GM12878 (cell line): ENCODE results near the gene MYOM3. TPM values are rescaled to one million over a fixed set of nuclear protein-coding genes. Genes with fewer than 3 reads are reported as not detected.

Experiments used
- ATAC-seq: fragments of 200-7000 bp; cut with Tn5 transposase; 3 replicates; pipeline ENCODE4 v1.9.1; 2020; ENCODE audit warnings: mild to moderate bottlenecking, moderate library complexity
- BruUV-seq: library from RNA; stranded (reverse); fragments of 400-500 nt; replicated peaks from 2 replicates; lab custom pipeline; 2021; lab: Mats Ljungman, UMichigan
- CTCF ChIA-PET: fragments of 300-600 bp; sonication (Branson Sonifier 250); formaldehyde crosslinking; extraction: SDS; loops from one replicate; lab custom pipeline; 2021; ENCODE audit warnings: inconsistent platforms; lab: Yijun Ruan, JAX
- POLR2A ChIA-PET: fragments of 350-600 bp; formaldehyde crosslinking; extraction: SDS; loops from one replicate; lab custom pipeline; 2021; ENCODE audit warnings: inconsistent platforms; lab: Charles Lee
- RAD21 ChIA-PET: fragments of 300-600 bp; sonication (Branson Sonifier 250); formaldehyde crosslinking; loops from one replicate; lab custom pipeline; 2023; ENCODE audit warnings: antibody characterized with exemption; ENCODE audit not compliant: unreplicated experiment; lab: Charles Lee
- SMC1A ChIA-PET: fragments of 300-600 bp; sonication (Branson Sonifier 250); formaldehyde crosslinking; loops from one replicate; lab custom pipeline; 2023; ENCODE audit not compliant: unreplicated experiment, uncharacterized antibody; lab: Charles Lee
- DNase-seq: peaks from one replicate; pipeline ENCODE4 v3.0.0-alpha.2; 2011; ENCODE audit warnings: low read depth, low spot score
- FAIRE-seq: peaks from 3 replicates; lab custom pipeline; 2011; peaks lifted over from hg19 to GRCh38; lab: Jason Lieb, UNC
- H2AFZ ChIP-seq: 2 replicates; pipeline ENCODE4 v1.6.0; 2011; ENCODE audit warnings: low read depth, low read length, control low read depth; ENCODE audit not compliant: control insufficient read depth
- H3K27ac ChIP-seq: 2 replicates; pipeline ENCODE4 v1.5.1; 2011; ENCODE audit warnings: control low read depth; ENCODE audit not compliant: control insufficient read depth, insufficient read depth
- H3K27me3 ChIP-seq, 2 experiments: replicated peaks in 1 of 2; 2 replicates each; pipeline versions ENCODE4 v1.6.0 to v1.6.1; 2011; ENCODE audit warnings: low read length in 1 of 2; ENCODE audit not compliant: control insufficient read depth in 2 of 2, insufficient read depth in 2 of 2
- H3K36me3 ChIP-seq, 2 experiments: 2 replicates each; pipeline ENCODE4 v1.5.1; 2011; ENCODE audit warnings: low read length in 1 of 2; ENCODE audit not compliant: control insufficient read depth in 2 of 2, insufficient read depth in 2 of 2
- H3K4me1 ChIP-seq: 2 replicates; pipeline ENCODE4 v1.6.1; 2011; ENCODE audit warnings: mild to moderate bottlenecking, low read length, moderate library complexity, mixed read lengths; ENCODE audit not compliant: control insufficient read depth, insufficient read depth
- H3K4me2 ChIP-seq: 2 replicates; pipeline ENCODE4 v1.6.0; 2011; ENCODE audit warnings: control low read depth; ENCODE audit not compliant: control insufficient read depth, insufficient read depth
- H3K4me3 ChIP-seq: fragments of 200-600 bp; sonication (generic); 2 replicates; pipeline ENCODE4 v1.5.1; 2016
- H3K79me2 ChIP-seq: 2 replicates; pipeline ENCODE4 v1.6.0; 2011; ENCODE audit warnings: low read length; ENCODE audit not compliant: control insufficient read depth, insufficient read depth
- H3K9ac ChIP-seq: 2 replicates; pipeline ENCODE4 v1.8.0; 2011; ENCODE audit warnings: low read length, control low read depth, mixed read lengths; ENCODE audit not compliant: control insufficient read depth, insufficient read depth
- H3K9me3 ChIP-seq: replicated peaks from 3 replicates; pipeline ENCODE4 v1.5.1; 2011; ENCODE audit warnings: mild to moderate bottlenecking, low read length; ENCODE audit not compliant: control insufficient read depth, insufficient read depth
- H4K20me1 ChIP-seq: 2 replicates; pipeline ENCODE4 v1.6.0; 2011; ENCODE audit not compliant: control insufficient read depth, insufficient read depth
- CBFB ChIP-seq: IDR thresholded peaks from 2 replicates; pipeline ENCODE4 v1.6.1; 2016; ENCODE audit warnings: antibody characterized with exemption, low read depth
- CBX5 ChIP-seq: sonication (generic); IDR thresholded peaks from 2 replicates; pipeline ENCODE4 v1.6.1; 2016; ENCODE audit warnings: low read depth, moderate library complexity, mild to moderate bottlenecking, inconsistent platforms
- EP300 ChIP-seq, 2 experiments: fragments of 150-350 bp in 1 of 2; IDR thresholded peaks; 2 replicates each; pipeline ENCODE4 v1.6.1; 2011 to 2012; ENCODE audit warnings: low read depth in 2 of 2, low read length in 2 of 2, borderline replicate concordance in 1 of 2, improper control_type of control experiment in 1 of 2, inconsistent platforms in 1 of 2; ENCODE audit not compliant: control insufficient read depth in 1 of 2
- EZH2 ChIP-seq: IDR thresholded peaks from 2 replicates; pipeline ENCODE4 v1.6.1; 2012; ENCODE audit warnings: low read depth, mild to moderate bottlenecking, control low read depth, inconsistent platforms, low read length, borderline replicate concordance; ENCODE audit not compliant: control insufficient read depth
- HDGF ChIP-seq: fragments of 450-650 bp; IDR thresholded peaks from 2 replicates; pipeline ENCODE4 v1.6.1; 2016; ENCODE audit warnings: antibody characterized with exemption
- IRF4 ChIP-seq: IDR thresholded peaks from 2 replicates; pipeline ENCODE4 v1.6.1; 2011; ENCODE audit warnings: low read depth, low read length
- MAX ChIP-seq: IDR thresholded peaks from 2 replicates; pipeline ENCODE4 v1.6.1; 2012; ENCODE audit warnings: low read depth, low read length, improper control_type of control experiment
- MLLT1 ChIP-seq: fragments of 450-650 bp; IDR thresholded peaks from 2 replicates; pipeline ENCODE4 v1.6.1; 2016; ENCODE audit warnings: mild to moderate bottlenecking
- NBN ChIP-seq: fragments of 450-650 bp; IDR thresholded peaks from 2 replicates; pipeline ENCODE4 v1.6.1; 2016
- RAD51 ChIP-seq: fragments of 450-650 bp; IDR thresholded peaks from 2 replicates; pipeline ENCODE4 v1.6.1; 2016; ENCODE audit warnings: moderate library complexity, mild to moderate bottlenecking, inconsistent platforms
- TCF12 ChIP-seq: IDR thresholded peaks from 2 replicates; pipeline ENCODE4 v1.6.1; 2011; ENCODE audit warnings: low read depth, mild to moderate bottlenecking, low read length
- ZNF207 ChIP-seq: fragments of 450-650 bp; IDR thresholded peaks from 2 replicates; pipeline ENCODE4 v1.6.1; 2014; ENCODE audit warnings: antibody characterized with exemption, mild to moderate bottlenecking, borderline replicate concordance
- ZNF217 ChIP-seq: fragments of 450-650 bp; IDR thresholded peaks from 2 replicates; pipeline ENCODE4 v1.6.1; 2017; ENCODE audit warnings: antibody characterized with exemption, mild to moderate bottlenecking
- ZNF24 ChIP-seq: fragments of 450-650 bp; IDR thresholded peaks from 2 replicates; pipeline ENCODE4 v1.6.1; 2017; ENCODE audit warnings: antibody characterized with exemption, mild to moderate bottlenecking
- WGBS: methylation state at CpG from one replicate; pipeline ENCODE4 v1.1.6; 2016; ENCODE audit warnings: low lambda C conversion rate; ENCODE audit not compliant: insufficient replicate concordance, insufficient coverage; ENCODE audit errors: missing lambda C conversion rate; 5-methylcytosine and 5-hydroxymethylcytosine counted together
- in situ Hi-C: fragments of 300-500 bp; cut with MboI; formaldehyde crosslinking; loops from 9 replicates; pipeline ENCODE4 v1.14.3; 2018; ENCODE audit warnings: mixed read lengths
- intact Hi-C: fragments of 100-400 bp; cut with micrococcal nuclease; formaldehyde crosslinking; loops from one replicate; pipeline ENCODE4 v1.14.2; 2022; ENCODE audit not compliant: unreplicated experiment
- polyA plus RNA-seq, 11 experiments: library from polyadenylated mRNA; depleted of rRNA in 4 of 11; unstranded in 6 of 11; stranded (reverse) in 5 of 11; fragments of >200 nt; fragmentation: Nextera tagmentation in 4 of 11; fragmentation: Illumina TruSeq in 1 of 11; extraction: Ambion mirVana in 4 of 11; extraction: Trizol in 1 of 11; gene quantifications; 1 replicate in 1 of 11; 2 replicates in 10 of 11; pipeline versions ENCODE4 v1.2.1 to v1.2.3, GENCODE V29; 2011 to 2016; ENCODE audit warnings: inconsistent platforms in 2 of 11, missing spikeins in 2 of 11, low read depth in 1 of 11
- total RNA-seq, 4 experiments: library from RNA; depleted of rRNA in 3 of 4; stranded (reverse); fragments of >200 nt in 3 of 4; fragmentation: Illumina TruSeq in 1 of 4; extraction: Trizol in 1 of 4; gene quantifications; 2 replicates each; pipeline versions ENCODE4 v1.2.1 to v1.2.3, GENCODE V29; 2013 to 2021
- TF ChIP-seq, protein P1 (sequence below): fragments of 450-650 bp; IDR thresholded peaks from 2 replicates; pipeline ENCODE4 v1.6.1; 2017; ENCODE audit warnings: antibody characterized with exemption, mild to moderate bottlenecking, moderate library complexity

The MYOM3 gene
- total and polyA plus RNA-seq, 10 of the 15 experiments (the other 5 are each of a cell fraction or from before 2014, with no cell fraction given): 0.06 TPM; not detected in 9

DNA sequence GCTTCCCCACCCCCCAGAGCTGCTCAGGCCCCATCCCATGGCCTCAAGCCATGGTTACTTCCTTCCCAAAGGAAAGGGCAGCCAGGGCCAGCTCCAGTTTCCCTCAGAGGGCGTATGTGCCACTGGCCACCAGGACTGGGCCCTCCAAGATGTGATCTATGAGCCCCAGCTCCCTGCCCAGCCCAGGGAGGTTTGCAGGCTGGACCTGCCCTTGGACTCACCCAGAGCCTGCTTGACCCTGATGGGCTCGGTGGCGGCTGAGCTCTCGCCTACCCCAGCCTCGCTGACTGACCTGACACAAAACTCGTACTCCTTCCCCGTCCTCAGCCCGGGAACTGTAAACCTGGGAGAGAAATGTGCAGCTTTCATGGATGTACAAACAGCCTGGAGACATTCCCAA lies 29.6 kb downstream of the MYOM3 start:
- TF ChIP-seq NBN (no peak), CBFB (no peak)
- H3K4me1 ChIP-seq: no peaks in the 10 kb centered on the region
- DNase-seq: no peak
- ChIA-PET SMC1A (no interaction called here), RAD21 (no interaction called here), POLR2A (no interaction called here), CTCF (interaction anchor here (0.8 kb wide), 1 partner anchor 310 kb away, joined by 4 read pairs; no protein-coding TSS in a partner anchor)
- no TSS peak for BruUV-seq
- no peak overlapping the region for H3K9ac ChIP-seq
- H3K79me2 ChIP-seq: no peaks in the 10 kb centered on the region
- no peaks in the 10 kb centered on the region for H3K36me3 ChIP-seq
- peaks cover 0 to 7% of the 10 kb centered on the region in 2 experiments; a peak in 2 of 4 replicates for H3K27me3 ChIP-seq
- no peak overlapping the region for H3K4me3 ChIP-seq
- FAIRE-seq: no peak
- H3K4me2 ChIP-seq: no peak overlapping the region
- no peaks in the 10 kb centered on the region for H4K20me1 ChIP-seq
- no peak overlapping the region for H3K27ac ChIP-seq
- 21% methylated on average over 8 of the region's 8 CpGs for WGBS
- in situ Hi-C loops: no loop called here
- no peaks in the 10 kb centered on the region for H3K9me3 ChIP-seq
- intact Hi-C loops: no loop called here
- no peak for ATAC-seq
- H2AFZ ChIP-seq: no peak overlapping the region

GRCh38 chr1:24081190-24081589 lies 30.7 kb downstream of the MYOM3 start:
- no peak for DNase-seq
- ChIA-PET RAD21 (no interaction called here), SMC1A (interaction anchor here (0.9 kb wide), 1 partner anchor 10 kb away, joined by 3 read pairs; no protein-coding TSS in a partner anchor), CTCF (interaction anchor here (1.6 kb wide), 1 partner anchor 10 kb away, joined by 4 read pairs; no protein-coding TSS in a partner anchor), POLR2A (no interaction called here)
- no peak overlapping the region for H3K4me2 ChIP-seq
- intact Hi-C loops (no loop called here), in situ Hi-C loops (no loop called here)
- H3K27ac ChIP-seq: no peak overlapping the region
- H3K79me2 ChIP-seq: no peaks in the 10 kb centered on the region
- no peak for ATAC-seq
- H3K36me3 ChIP-seq: no peaks in the 10 kb centered on the region
- no peak overlapping the region for H2AFZ ChIP-seq
- no peak overlapping the region for H3K9ac ChIP-seq
- H3K4me1 ChIP-seq: no peaks in the 10 kb centered on the region
- no peaks in the 10 kb centered on the region for H4K20me1 ChIP-seq
- H3K27me3 ChIP-seq: peaks cover 0 to 4% of the 10 kb centered on the region in 2 experiments; a peak in 2 of 4 replicates
- no peaks in the 10 kb centered on the region for H3K9me3 ChIP-seq
- 53% methylated on average over 6 of the region's 6 CpGs for WGBS
- BruUV-seq: no TSS peak
- FAIRE-seq: no peak
- no peak overlapping the region for H3K4me3 ChIP-seq
- TF ChIP-seq CBX5: no peak
- no peak for TF ChIP-seq TCF12
- no peak for TF ChIP-seq MLLT1
- TF ChIP-seq HDGF: no peak
- no peak for TF ChIP-seq ZNF207
- TF ChIP-seq IRF4: no peak
- no peak for TF ChIP-seq MAX
- no peak for TF ChIP-seq EP300 (IDR thresholded peaks at IDR 0.05; ENCODE audit: borderline replicate concordance in 1 of 2, control insufficient read depth in 1 of 2, low read depth in 2 of 2, low read length in 2 of 2)
- TF ChIP-seq, protein P1, sequence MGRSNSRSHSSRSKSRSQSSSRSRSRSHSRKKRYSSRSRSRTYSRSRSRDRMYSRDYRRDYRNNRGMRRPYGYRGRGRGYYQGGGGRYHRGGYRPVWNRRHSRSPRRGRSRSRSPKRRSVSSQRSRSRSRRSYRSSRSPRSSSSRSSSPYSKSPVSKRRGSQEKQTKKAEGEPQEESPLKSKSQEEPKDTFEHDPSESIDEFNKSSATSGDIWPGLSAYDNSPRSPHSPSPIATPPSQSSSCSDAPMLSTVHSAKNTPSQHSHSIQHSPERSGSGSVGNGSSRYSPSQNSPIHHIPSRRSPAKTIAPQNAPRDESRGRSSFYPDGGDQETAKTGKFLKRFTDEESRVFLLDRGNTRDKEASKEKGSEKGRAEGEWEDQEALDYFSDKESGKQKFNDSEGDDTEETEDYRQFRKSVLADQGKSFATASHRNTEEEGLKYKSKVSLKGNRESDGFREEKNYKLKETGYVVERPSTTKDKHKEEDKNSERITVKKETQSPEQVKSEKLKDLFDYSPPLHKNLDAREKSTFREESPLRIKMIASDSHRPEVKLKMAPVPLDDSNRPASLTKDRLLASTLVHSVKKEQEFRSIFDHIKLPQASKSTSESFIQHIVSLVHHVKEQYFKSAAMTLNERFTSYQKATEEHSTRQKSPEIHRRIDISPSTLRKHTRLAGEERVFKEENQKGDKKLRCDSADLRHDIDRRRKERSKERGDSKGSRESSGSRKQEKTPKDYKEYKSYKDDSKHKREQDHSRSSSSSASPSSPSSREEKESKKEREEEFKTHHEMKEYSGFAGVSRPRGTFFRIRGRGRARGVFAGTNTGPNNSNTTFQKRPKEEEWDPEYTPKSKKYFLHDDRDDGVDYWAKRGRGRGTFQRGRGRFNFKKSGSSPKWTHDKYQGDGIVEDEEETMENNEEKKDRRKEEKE: no peak
- TF ChIP-seq EZH2: no peak
- no peak for TF ChIP-seq RAD51
- TF ChIP-seq ZNF24: no peak
- TF ChIP-seq ZNF217: no peak
